Fibroblast of villous mesenchyme (primary cell): ENCODE results near the gene ZNF844. TPM values are rescaled to one million over a fixed set of nuclear protein-coding genes. Genes with fewer than 3 reads are reported as not detected.

ENCODE experiments used
- DNase-seq: peaks from one replicate; pipeline ENCODE4 v3.0.0-alpha.2; 2010; ENCODE audit warnings: low read depth
- H3K4me3 ChIP-seq: 2 replicates; pipeline ENCODE4 v1.5.1; 2011; ENCODE audit warnings: low read depth, mild to moderate bottlenecking, low read length
- total RNA-seq: library from RNA; depleted of rRNA; stranded (reverse); fragments of >200 nt; gene quantifications from 2 replicates; pipeline ENCODE4 v1.2.3, GENCODE V29; 2012
- TF ChIP-seq, protein P1 (sequence below): IDR thresholded peaks from 2 replicates; pipeline ENCODE4 v1.5.1; 2012; ENCODE audit warnings: low read depth, mild to moderate bottlenecking, low read length; ENCODE audit not compliant: insufficient read depth

The ZNF844 gene
- total RNA-seq = 1.3 and 1.7 TPM in 2 replicates

DNA sequence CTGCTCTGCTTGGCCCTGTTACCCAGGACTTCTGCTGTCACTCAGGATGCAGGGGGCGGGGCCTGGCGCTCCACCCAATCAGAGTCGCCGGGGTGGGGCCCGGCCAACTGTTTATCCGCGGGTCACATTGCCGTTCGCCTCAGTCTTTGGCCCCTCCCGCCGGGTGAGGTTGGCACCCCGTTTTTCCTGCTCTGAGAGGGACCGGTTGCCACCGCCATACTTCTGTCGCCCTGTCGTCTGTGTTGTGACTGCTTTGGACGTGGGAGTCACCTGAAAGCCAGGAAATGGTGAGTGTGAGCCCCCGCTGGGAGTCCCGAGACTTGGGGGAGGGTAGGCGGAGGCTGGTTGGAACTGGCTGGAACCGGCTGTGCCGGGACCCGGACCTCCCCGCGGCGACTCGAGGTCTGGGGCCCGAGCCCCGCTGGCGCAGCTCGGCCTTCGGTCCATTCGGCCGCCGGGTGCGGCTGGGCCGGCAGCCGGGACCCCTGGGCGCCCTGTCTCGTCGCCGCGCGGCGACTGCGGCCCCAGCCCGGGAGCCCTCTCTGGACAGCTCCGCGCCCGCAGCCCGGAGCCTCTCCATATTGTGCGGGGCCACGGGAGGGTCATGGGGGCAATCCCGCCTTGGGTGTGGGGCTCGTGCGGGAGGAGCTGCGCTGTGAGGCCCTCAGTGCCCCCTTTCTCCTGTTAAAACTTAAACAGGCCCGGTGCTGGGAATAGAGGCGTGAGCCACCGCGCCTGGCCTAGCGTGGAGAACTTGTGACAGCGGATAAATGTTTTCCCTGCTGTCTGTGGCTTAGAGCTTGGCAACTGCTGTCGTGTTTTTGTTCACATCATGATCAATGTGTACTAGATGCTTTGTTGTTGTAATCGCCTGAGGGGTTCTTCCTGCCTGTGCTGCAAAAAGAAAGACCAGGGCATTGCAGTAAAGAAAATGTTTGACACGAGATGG is at the start of gene ZNF844:
TSS of gene ZNF844 (plus strand) at position 142 of the 949 bp plus-strand sequence. CDS start at position 285, 143 bp downstream.
- peak within 1 kb of the TSS; percentile 98 for H3K4me3 ChIP-seq
- TF ChIP-seq, protein P1, sequence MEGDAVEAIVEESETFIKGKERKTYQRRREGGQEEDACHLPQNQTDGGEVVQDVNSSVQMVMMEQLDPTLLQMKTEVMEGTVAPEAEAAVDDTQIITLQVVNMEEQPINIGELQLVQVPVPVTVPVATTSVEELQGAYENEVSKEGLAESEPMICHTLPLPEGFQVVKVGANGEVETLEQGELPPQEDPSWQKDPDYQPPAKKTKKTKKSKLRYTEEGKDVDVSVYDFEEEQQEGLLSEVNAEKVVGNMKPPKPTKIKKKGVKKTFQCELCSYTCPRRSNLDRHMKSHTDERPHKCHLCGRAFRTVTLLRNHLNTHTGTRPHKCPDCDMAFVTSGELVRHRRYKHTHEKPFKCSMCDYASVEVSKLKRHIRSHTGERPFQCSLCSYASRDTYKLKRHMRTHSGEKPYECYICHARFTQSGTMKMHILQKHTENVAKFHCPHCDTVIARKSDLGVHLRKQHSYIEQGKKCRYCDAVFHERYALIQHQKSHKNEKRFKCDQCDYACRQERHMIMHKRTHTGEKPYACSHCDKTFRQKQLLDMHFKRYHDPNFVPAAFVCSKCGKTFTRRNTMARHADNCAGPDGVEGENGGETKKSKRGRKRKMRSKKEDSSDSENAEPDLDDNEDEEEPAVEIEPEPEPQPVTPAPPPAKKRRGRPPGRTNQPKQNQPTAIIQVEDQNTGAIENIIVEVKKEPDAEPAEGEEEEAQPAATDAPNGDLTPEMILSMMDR = no peak
- peak; percentile 89 for DNase-seq

DNA sequence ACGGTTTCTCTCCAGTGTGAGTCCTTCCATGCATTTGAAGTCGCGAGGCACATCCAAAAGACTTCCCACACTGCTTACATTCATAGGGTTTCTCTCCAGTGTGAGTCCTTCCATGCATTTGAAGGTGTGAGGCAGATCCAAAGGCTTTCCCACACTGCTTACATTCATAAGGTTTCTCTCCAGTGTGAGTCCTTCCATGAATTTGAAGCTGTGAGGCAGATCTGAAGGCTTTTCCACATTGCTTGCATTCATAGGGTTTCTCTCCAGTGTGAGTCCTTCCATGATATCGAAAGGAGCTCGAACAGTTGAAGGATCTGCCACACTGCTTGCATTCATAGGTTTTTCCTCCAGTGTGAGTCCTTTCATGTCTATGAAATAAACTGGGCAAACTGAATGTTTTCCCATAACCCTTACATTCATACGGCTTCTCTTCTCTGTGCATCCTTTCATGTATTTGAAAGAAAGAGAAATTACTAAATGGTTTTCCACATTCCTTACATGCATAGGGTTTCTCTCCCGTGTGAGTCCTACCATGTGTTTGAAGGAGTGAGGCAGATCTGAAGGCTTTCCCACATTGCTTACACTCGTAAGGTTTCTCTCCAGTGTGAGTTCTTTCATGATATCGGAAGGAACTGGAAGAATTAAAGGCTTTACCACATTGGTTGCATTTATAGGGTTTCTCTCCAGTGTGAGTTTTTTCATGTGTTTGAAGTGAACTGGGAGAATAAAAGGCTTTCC is 49.3 kb upstream of the ZNF844 start:
- DNase-seq = no peak
- TF ChIP-seq, protein P1 = no peak
- no peak overlapping the region for H3K4me3 ChIP-seq

DNA sequence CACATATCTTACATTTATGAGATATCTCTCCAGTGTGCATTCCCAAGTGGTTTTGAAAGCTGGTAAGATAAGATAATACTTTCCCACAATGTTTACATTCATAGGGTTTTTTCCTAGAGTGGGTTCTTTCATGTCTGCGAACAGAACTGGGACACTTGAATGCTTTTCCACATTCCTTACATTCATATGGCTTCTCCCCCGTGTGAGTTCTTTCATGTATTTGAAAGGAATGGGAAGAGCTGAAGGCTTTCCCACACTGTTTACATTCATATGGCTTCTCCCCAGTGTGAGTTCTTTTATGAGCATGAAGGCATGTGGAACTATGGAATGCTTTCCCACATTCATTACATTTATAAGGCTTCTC is 48.8 kb upstream of the ZNF844 start:
- no peak for DNase-seq
- H3K4me3 ChIP-seq = no peak overlapping the region
- TF ChIP-seq, protein P1 = no peak

DNA sequence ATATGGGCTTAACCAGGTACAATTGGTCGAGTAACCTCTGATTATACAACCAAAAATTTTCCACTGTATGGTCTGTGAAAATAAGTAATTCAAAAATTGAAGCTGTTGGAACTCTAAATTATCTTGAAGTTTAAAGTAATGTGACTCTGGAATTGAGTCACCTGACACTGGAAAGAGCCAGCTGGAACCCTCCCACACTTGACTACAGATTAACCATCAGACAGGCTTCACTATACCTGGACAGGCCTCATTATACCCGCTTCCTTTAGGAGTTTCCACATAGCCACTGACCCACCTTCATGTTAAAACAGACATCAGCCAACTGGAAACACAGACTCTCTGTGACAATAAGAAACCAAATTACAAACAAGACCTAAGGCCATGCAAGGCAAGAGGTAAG is 30.3 kb upstream of the ZNF844 start:
- H3K4me3 ChIP-seq = peak overlapping the region; percentile 84

DNA sequence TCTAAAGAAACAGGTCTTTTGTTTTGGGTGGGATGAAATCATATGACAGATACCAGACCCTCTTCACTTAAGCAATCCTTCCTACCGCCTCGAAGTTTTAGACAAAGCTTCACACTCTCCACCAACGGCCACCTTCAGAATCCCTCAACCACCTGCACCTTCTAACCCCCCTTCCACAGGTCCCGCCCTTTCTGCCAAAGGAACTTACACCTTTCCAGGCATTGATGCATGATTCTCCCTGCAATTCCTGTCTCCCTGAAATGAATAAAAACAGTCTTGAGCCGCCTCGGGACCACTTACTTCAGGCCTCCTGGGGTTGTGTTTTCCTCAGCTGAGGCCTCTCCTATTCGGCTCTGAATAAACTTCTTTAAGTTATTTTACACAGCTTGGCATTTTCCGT is 29.9 kb upstream of the ZNF844 start:
- H3K4me3 ChIP-seq = peak overlapping the region; percentile 84
- TF ChIP-seq, protein P1 = no peak
- peak; percentile 7 for DNase-seq

More for the DNA sequence above, 30.3 kb upstream of the ZNF844 start:
- TF ChIP-seq, protein P1 = no peak
- DNase-seq = no peak

DNA sequence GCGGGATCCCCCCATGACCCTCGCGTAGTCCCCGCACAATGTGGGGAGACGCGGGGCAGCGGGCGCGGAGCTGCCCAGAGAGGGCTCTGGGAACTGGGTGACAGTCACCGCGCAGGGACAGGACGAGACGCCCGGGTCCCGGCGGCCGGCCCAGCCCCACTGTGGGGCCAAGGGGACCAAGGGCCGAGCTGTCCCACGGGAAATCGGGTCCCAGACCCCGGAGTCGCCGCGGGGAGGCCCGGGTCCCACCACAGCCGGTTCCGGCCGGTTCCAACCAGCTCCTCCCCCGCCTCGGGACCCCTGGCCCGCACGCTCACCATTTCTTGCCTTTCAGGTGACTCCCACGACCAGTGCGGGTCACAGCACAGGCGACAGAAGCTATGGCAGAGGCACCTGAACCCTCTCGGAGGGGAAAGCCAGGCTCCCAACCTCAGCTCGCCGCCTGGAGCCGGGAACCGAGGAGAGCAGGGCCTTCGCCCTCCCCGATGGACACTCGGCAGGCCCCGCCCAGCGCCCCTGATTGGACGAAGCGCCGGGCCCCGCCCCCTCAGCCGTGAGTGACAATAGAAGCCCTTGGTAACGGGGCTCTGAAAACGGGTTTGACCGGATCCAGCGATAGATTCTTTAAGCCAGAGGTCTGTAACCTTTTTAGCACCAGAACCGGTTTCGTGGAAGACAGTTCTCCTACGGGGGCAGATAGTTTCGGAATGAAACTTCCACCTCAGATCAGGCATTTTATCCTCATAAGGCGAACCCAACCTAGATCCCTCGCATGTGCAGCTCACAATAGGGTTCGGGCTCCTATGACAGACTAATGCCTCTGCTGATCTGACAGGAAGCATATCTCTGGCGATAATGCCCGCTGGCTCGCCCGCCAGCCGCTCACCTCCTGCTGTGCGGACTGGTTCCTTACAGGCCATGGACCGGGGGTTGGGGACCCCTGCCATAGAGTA is 29.0 kb upstream of the ZNF844 start, which contains the start of gene ZNF433:
TSS of gene ZNF433 (minus strand) at position 460 of the 953 bp plus-strand sequence. CDS start at position 320, 140 bp downstream.
- TF ChIP-seq, protein P1 = no peak
- DNase-seq = peak; percentile 82
- H3K4me3 ChIP-seq = peak within 1 kb of the TSS; percentile 84
